IMR-90 (cell line): ENCODE data around the gene STX8. TPM values are rescaled to one million over a fixed set of nuclear protein-coding genes. Genes with fewer than 3 reads are reported as not detected.

Experiments used
- ATAC-seq: fragments of 200-7000 bp; cut with Tn5 transposase; 2 replicates; pipeline ENCODE4 v1.9.1; 2020; ENCODE audit warnings: low read depth, mild to moderate bottlenecking, moderate library complexity
- BruUV-seq: library from RNA; stranded (reverse); fragments of 400-500 nt; replicated peaks from 2 replicates; lab custom pipeline; 2021; lab: Mats Ljungman, UMichigan
- CTCF ChIA-PET: fragments of 300-600 bp; formaldehyde crosslinking; extraction: SDS; loops from one replicate; lab custom pipeline; 2021; ENCODE audit warnings: antibody characterized with exemption; lab: Yijun Ruan, JAX
- POLR2A ChIA-PET: fragments of 300-600 bp; sonication (Branson Sonifier 250); formaldehyde crosslinking; loops from one replicate; lab custom pipeline; 2022; ENCODE audit warnings: antibody characterized with exemption; ENCODE audit not compliant: unreplicated experiment; lab: Charles Lee
- DNase-seq: peaks from one replicate; pipeline ENCODE4 v3.0.0; 2013
- H2AFZ ChIP-seq: replicated peaks from 2 replicates; pipeline ENCODE3; 2013; ENCODE audit warnings: low read length, mild to moderate bottlenecking; ENCODE audit not compliant: poor library complexity
- H2AK5ac ChIP-seq: 2 replicates; pipeline ENCODE4 v1.6.1; 2013; ENCODE audit warnings: low read depth, low read length, inconsistent platforms
- H2AK9ac ChIP-seq: replicated peaks from 2 replicates; pipeline ENCODE3; 2013; ENCODE audit warnings: mild to moderate bottlenecking, low read depth, low read length, moderate library complexity; ENCODE audit not compliant: poor library complexity
- H2BK120ac ChIP-seq: 2 replicates; pipeline ENCODE4 v1.6.1; 2013; ENCODE audit warnings: low read depth, low read length, inconsistent platforms
- H2BK15ac ChIP-seq: 3 replicates; pipeline ENCODE4 v1.6.1; 2013; ENCODE audit warnings: low read depth, low read length, inconsistent platforms
- H2BK20ac ChIP-seq: 2 replicates; pipeline ENCODE4 v1.6.1; 2013; ENCODE audit warnings: low read depth, mild to moderate bottlenecking, inconsistent platforms, low read length, moderate library complexity
- H2BK5ac ChIP-seq: 2 replicates; pipeline ENCODE4 v1.6.1; 2013; ENCODE audit warnings: mild to moderate bottlenecking, low read depth, low read length, inconsistent platforms; ENCODE audit not compliant: poor library complexity, severe bottlenecking
- H3K14ac ChIP-seq: replicated peaks from 2 replicates; pipeline ENCODE4 v1.6.1; 2013; ENCODE audit warnings: low read depth, low read length, inconsistent platforms
- H3K18ac ChIP-seq: 2 replicates; pipeline ENCODE4 v1.6.1; 2013; ENCODE audit warnings: low read depth, low read length, control low read depth
- H3K23ac ChIP-seq: 2 replicates; pipeline ENCODE4 v1.6.1; 2013; ENCODE audit warnings: low read depth, low read length, inconsistent platforms
- H3K27ac ChIP-seq: 2 replicates; pipeline ENCODE4 v1.5.1; 2013; ENCODE audit warnings: mild to moderate bottlenecking, control low read depth, low read length; ENCODE audit not compliant: insufficient read depth
- H3K27me3 ChIP-seq: 2 replicates; pipeline ENCODE4 v1.6.1; 2013; ENCODE audit warnings: low read length; ENCODE audit not compliant: control insufficient read depth, insufficient read depth
- H3K36me3 ChIP-seq: 2 replicates; pipeline ENCODE4 v1.6.1; 2013; ENCODE audit warnings: low read length, mixed read lengths; ENCODE audit not compliant: control insufficient read depth, insufficient read depth
- H3K4ac ChIP-seq: 2 replicates; pipeline ENCODE4 v1.6.1; 2013; ENCODE audit warnings: low read depth, low read length, inconsistent platforms
- H3K4me1 ChIP-seq: 2 replicates; pipeline ENCODE4 v1.6.1; 2013; ENCODE audit warnings: low read length, mixed read lengths; ENCODE audit not compliant: control insufficient read depth, insufficient read depth
- H3K4me2 ChIP-seq: 2 replicates; pipeline ENCODE4 v1.6.1; 2013; ENCODE audit warnings: low read depth, mild to moderate bottlenecking, control low read depth, low read length, moderate library complexity
- H3K4me3 ChIP-seq: 2 replicates; pipeline ENCODE4 v1.5.1; 2013; ENCODE audit warnings: low read depth, mild to moderate bottlenecking, control low read depth, low read length, moderate library complexity; ENCODE audit not compliant: insufficient read depth
- H3K56ac ChIP-seq: 2 replicates; pipeline ENCODE4 v1.6.1; 2013; ENCODE audit warnings: low read length, inconsistent platforms; ENCODE audit not compliant: insufficient read depth; ENCODE audit errors: extremely low read depth
- H3K79me1 ChIP-seq, 2 experiments: 2 replicates each; pipeline ENCODE4 v1.6.1; 2013; ENCODE audit warnings: low read length in 2 of 2, inconsistent platforms in 1 of 2, low read depth in 1 of 2
- H3K9ac ChIP-seq: 2 replicates; pipeline ENCODE4 v1.6.1; 2013; ENCODE audit warnings: low read depth, low read length, control low read depth
- H3K9me1 ChIP-seq: 2 replicates; pipeline ENCODE4 v1.6.1; 2013; ENCODE audit warnings: low read length, inconsistent platforms; ENCODE audit not compliant: insufficient read depth
- H3K9me3 ChIP-seq: 2 replicates; pipeline ENCODE4 v1.6.1; 2013; ENCODE audit warnings: low read length; ENCODE audit not compliant: control insufficient read depth, insufficient read depth
- H4K20me1 ChIP-seq: 2 replicates; pipeline ENCODE4 v1.6.1; 2013; ENCODE audit warnings: low read length, inconsistent platforms; ENCODE audit not compliant: insufficient read depth
- H4K5ac ChIP-seq: 2 replicates; pipeline ENCODE4 v1.6.1; 2013; ENCODE audit warnings: mild to moderate bottlenecking, low read depth, low read length, control low read depth
- H4K8ac ChIP-seq, 2 experiments: 2 replicates each; pipeline ENCODE4 v1.6.1; 2013; ENCODE audit warnings: low read depth in 2 of 2, low read length in 2 of 2, control low read depth in 1 of 2, inconsistent platforms in 1 of 2
- H4K91ac ChIP-seq: 2 replicates; pipeline ENCODE4 v1.6.1; 2013; ENCODE audit warnings: low read depth, low read length, inconsistent platforms; ENCODE audit not compliant: insufficient read depth
- BHLHE40 ChIP-seq: fragments of 150-350 bp; IDR thresholded peaks from 2 replicates; pipeline ENCODE4 v1.6.1; 2016; ENCODE audit warnings: mild to moderate bottlenecking, low read depth, low read length
- CEBPB ChIP-seq: IDR thresholded peaks from 2 replicates; pipeline ENCODE4 v1.6.1; 2012; ENCODE audit warnings: low read depth, low read length, improper control_type of control experiment
- CHD1 ChIP-seq: IDR thresholded peaks from 2 replicates; pipeline ENCODE4 v1.6.1; 2012; ENCODE audit warnings: low read depth, low read length, improper control_type of control experiment
- FOS ChIP-seq: fragments of 150-350 bp; IDR thresholded peaks from 2 replicates; pipeline ENCODE4 v1.6.1; 2016; ENCODE audit warnings: low read depth, low read length
- MAFK ChIP-seq: IDR thresholded peaks from 2 replicates; pipeline ENCODE4 v1.6.1; 2012; ENCODE audit warnings: low read depth, low read length, improper control_type of control experiment
- MAZ ChIP-seq: IDR thresholded peaks from 2 replicates; pipeline ENCODE4 v1.6.1; 2012; ENCODE audit warnings: low read depth, mild to moderate bottlenecking, low read length, improper control_type of control experiment, moderate library complexity, borderline replicate concordance
- MXI1 ChIP-seq: IDR thresholded peaks from 2 replicates; pipeline ENCODE4 v1.6.1; 2012; ENCODE audit warnings: low read depth, mild to moderate bottlenecking, low read length, moderate library complexity, borderline replicate concordance
- NFE2L2 ChIP-seq: fragments of 150-350 bp; IDR thresholded peaks from 2 replicates; pipeline ENCODE4 v1.6.1; 2016; ENCODE audit warnings: low read depth, mild to moderate bottlenecking, low read length
- POLR2A ChIP-seq: IDR thresholded peaks from 2 replicates; pipeline ENCODE4 v1.6.1; 2012; ENCODE audit warnings: mild to moderate bottlenecking, low read depth, low read length
- RAD21 ChIP-seq: IDR thresholded peaks from 2 replicates; pipeline ENCODE4 v1.6.1; 2012; ENCODE audit warnings: low read length, improper control_type of control experiment
- RCOR1 ChIP-seq: IDR thresholded peaks from 2 replicates; pipeline ENCODE4 v1.6.1; 2012; ENCODE audit warnings: mild to moderate bottlenecking, low read length, improper control_type of control experiment; ENCODE audit not compliant: insufficient replicate concordance
- RFX5 ChIP-seq: IDR thresholded peaks from 2 replicates; pipeline ENCODE4 v1.8.0; 2012; ENCODE audit warnings: low read depth, mild to moderate bottlenecking, low read length, moderate library complexity
- SMC3 ChIP-seq: fragments of 150-350 bp; IDR thresholded peaks from 2 replicates; pipeline ENCODE4 v1.6.1; 2016; ENCODE audit warnings: low read depth, mild to moderate bottlenecking, antibody characterized with exemption, low read length, moderate library complexity
- WGBS, 2 experiments: methylation state at CpG; one replicate each; pipeline versions ENCODE4 v1.1.5 to v1.1.7; 2013; ENCODE audit warnings: missing lambda C conversion rate in 2 of 2; ENCODE audit not compliant: insufficient read length in 1 of 2; ENCODE audit errors: extremely low coverage in 2 of 2; 5-methylcytosine and 5-hydroxymethylcytosine counted together
- dilution Hi-C: fragments of 300-500 bp; cut with HindIII; formaldehyde crosslinking; loops from one replicate; pipeline ENCODE4 v1.14.3; 2018; ENCODE audit warnings: low sequenced_read_pairs; ENCODE audit not compliant: unreplicated experiment
- in situ Hi-C: fragments of 300-500 bp; cut with MboI; formaldehyde crosslinking; loops from 3 replicates; pipeline ENCODE4 v1.14.3; 2019; ENCODE audit warnings: low sequenced_read_pairs, inconsistent platforms, mixed read lengths
- intact Hi-C: fragments of 100-400 bp; cut with micrococcal nuclease; formaldehyde crosslinking; loops from 2 replicates; pipeline ENCODE4 v1.10.0; 2022
- polyA plus RNA-seq, 3 experiments: library from polyadenylated mRNA; depleted of rRNA; stranded (reverse); fragments of >200 nt; gene quantifications; 2 replicates each; pipeline ENCODE4 v1.2.3, GENCODE V29; 2012; ENCODE audit warnings: low replicate concordance in 1 of 3
- total RNA-seq: library from RNA; depleted of rRNA; stranded (reverse); fragments of >200 nt; gene quantifications from 2 replicates; pipeline ENCODE4 v1.2.3, GENCODE V29; 2012
- TF ChIP-seq, protein P1 (sequence below): fragments of 150-350 bp; IDR thresholded peaks from 2 replicates; pipeline ENCODE4 v1.6.1; 2017; ENCODE audit warnings: mild to moderate bottlenecking, antibody characterized with exemption, low read length, low read depth
- TF ChIP-seq, protein P2 (sequence below): fragments of 150-350 bp; IDR thresholded peaks from 2 replicates; pipeline ENCODE4 v1.6.1; 2016; ENCODE audit warnings: low read depth, mild to moderate bottlenecking, low read length, moderate library complexity, borderline replicate concordance
- TF ChIP-seq, protein P3 (sequence below): conservative IDR thresholded peaks from 2 replicates; pipeline ENCODE4 v1.5.1; 2012; ENCODE audit warnings: mild to moderate bottlenecking, low read depth, low read length, improper control_type of control experiment

The STX8 gene
- total and polyA plus RNA-seq, 2 of the 4 experiments (the other 2 are of a cell fraction), result 26.5 to 47.0 TPM

DNA sequence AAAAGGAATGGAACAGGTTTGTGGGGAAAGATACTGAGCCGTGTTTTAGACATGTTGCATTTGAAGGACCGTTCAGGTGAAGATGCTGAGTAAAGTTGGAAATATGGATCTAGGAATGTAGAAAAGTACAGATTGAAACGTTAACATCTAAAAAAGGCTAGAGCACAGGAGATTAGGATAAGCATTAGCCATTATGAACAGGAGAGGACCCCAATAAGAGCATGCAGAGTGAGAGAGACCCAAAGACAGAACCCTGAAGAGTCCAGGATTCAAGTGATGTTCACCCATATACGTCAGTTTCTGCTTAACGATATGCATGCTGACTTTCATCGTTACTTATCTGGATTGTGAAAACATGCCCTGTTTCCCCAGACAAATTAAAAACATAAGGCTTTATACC, 140.5 kb downstream of the STX8 start:
- H3K4me3 ChIP-seq, result no peak overlapping the region
- BruUV-seq, result no TSS peak
- H3K56ac ChIP-seq, result no peak overlapping the region
- DNase-seq (no peak), ATAC-seq (no peak)
- no peak overlapping the region for H4K8ac ChIP-seq
- ChIA-PET POLR2A (no interaction called here), CTCF (no interaction called here)
- no peaks in the 10 kb centered on the region for H3K36me3 ChIP-seq
- no peak overlapping the region for H3K4ac ChIP-seq
- no peak overlapping the region for H4K91ac ChIP-seq
- H4K20me1 ChIP-seq, result no peaks in the 10 kb centered on the region
- no peak overlapping the region for H3K14ac ChIP-seq
- no peak overlapping the region for H2AK5ac ChIP-seq
- H3K27ac ChIP-seq, result no peak overlapping the region
- no peaks in the 10 kb centered on the region for H3K9me1 ChIP-seq
- H2AFZ ChIP-seq, result no peak overlapping the region
- no peak overlapping the region for H2BK15ac ChIP-seq
- no peak overlapping the region for H3K18ac ChIP-seq
- dilution Hi-C loops, result no loop called here
- H3K4me2 ChIP-seq, result no peak overlapping the region
- H2BK5ac ChIP-seq, result no peak overlapping the region
- H3K4me1 ChIP-seq, result no peaks in the 10 kb centered on the region
- no peak overlapping the region for H4K5ac ChIP-seq
- intact Hi-C loops, result loop anchor here (10.0 kb wide), 1 partner anchor 440 kb away; no protein-coding TSS in a partner anchor
- H3K9me3 ChIP-seq, result no peaks in the 10 kb centered on the region
- no peak overlapping the region for H3K23ac ChIP-seq
- H3K27me3 ChIP-seq, result no peaks in the 10 kb centered on the region
- in situ Hi-C loops, result no loop called here
- H2BK120ac ChIP-seq, result no peak overlapping the region
- no peak overlapping the region for H3K9ac ChIP-seq
- no peak overlapping the region for H2AK9ac ChIP-seq
- H2BK20ac ChIP-seq, result no peak overlapping the region
- WGBS, 2 experiments, result 92% methylated on average over 4 of the region's 6 CpGs; no CpG with 5 or more reads in 1 of the 2 experiments
- TF ChIP-seq NFE2L2 (no peak), POLR2A (no peak), MXI1 (no peak), CEBPB (no peak), FOS (no peak), MAZ (no peak), CHD1 (no peak), RAD21 (no peak), RFX5 (no peak), MAFK (no peak), BHLHE40 (no peak), RCOR1 (no peak), SMC3 (no peak)
- TF ChIP-seq, protein P1, sequence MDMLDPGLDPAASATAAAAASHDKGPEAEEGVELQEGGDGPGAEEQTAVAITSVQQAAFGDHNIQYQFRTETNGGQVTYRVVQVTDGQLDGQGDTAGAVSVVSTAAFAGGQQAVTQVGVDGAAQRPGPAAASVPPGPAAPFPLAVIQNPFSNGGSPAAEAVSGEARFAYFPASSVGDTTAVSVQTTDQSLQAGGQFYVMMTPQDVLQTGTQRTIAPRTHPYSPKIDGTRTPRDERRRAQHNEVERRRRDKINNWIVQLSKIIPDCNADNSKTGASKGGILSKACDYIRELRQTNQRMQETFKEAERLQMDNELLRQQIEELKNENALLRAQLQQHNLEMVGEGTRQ, result no peak
- TF ChIP-seq, protein P2, sequence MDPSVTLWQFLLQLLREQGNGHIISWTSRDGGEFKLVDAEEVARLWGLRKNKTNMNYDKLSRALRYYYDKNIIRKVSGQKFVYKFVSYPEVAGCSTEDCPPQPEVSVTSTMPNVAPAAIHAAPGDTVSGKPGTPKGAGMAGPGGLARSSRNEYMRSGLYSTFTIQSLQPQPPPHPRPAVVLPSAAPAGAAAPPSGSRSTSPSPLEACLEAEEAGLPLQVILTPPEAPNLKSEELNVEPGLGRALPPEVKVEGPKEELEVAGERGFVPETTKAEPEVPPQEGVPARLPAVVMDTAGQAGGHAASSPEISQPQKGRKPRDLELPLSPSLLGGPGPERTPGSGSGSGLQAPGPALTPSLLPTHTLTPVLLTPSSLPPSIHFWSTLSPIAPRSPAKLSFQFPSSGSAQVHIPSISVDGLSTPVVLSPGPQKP, result no peak
- TF ChIP-seq, protein P3, sequence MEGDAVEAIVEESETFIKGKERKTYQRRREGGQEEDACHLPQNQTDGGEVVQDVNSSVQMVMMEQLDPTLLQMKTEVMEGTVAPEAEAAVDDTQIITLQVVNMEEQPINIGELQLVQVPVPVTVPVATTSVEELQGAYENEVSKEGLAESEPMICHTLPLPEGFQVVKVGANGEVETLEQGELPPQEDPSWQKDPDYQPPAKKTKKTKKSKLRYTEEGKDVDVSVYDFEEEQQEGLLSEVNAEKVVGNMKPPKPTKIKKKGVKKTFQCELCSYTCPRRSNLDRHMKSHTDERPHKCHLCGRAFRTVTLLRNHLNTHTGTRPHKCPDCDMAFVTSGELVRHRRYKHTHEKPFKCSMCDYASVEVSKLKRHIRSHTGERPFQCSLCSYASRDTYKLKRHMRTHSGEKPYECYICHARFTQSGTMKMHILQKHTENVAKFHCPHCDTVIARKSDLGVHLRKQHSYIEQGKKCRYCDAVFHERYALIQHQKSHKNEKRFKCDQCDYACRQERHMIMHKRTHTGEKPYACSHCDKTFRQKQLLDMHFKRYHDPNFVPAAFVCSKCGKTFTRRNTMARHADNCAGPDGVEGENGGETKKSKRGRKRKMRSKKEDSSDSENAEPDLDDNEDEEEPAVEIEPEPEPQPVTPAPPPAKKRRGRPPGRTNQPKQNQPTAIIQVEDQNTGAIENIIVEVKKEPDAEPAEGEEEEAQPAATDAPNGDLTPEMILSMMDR, result no peak
- no peaks in the 10 kb centered on the region; a peak in 1 of 4 replicates for H3K79me1 ChIP-seq
